ENCODE results near the gene UNC45A. TPM values are rescaled to one million over a fixed set of nuclear protein-coding genes. Genes with fewer than 3 reads are reported as not detected.

Gene UNC45A
- total RNA-seq, 1 donor from 2014 or later = 65.1 TPM

GRCh38 chr15:90913398-90913944 lies 21.6 kb upstream of the UNC45A start:
- no peak overlapping the region for H3K4me3 Mint-ChIP-seq (ENCODE audit: unreplicated experiment)
- H3K27me3 Mint-ChIP-seq (ENCODE audit: unreplicated experiment) = peaks cover 3% of the 10 kb centered on the region
- H3K9me3 Mint-ChIP-seq (ENCODE audit: unreplicated experiment) = peaks cover 13% of the 10 kb centered on the region
- peak overlapping the region; percentile 75 for H3K27ac Mint-ChIP-seq (ENCODE audit: unreplicated experiment)
- DNase-seq = no peak
- H3K36me3 Mint-ChIP-seq (ENCODE audit: unreplicated experiment) = peaks cover 4% of the 10 kb centered on the region
- no peak for TF ChIP-seq CTCF (IDR thresholded peaks at IDR 0.05; ENCODE audit: partially characterized antibody, unreplicated experiment)
- H3K4me1 Mint-ChIP-seq (ENCODE audit: low read depth, unreplicated experiment) = peaks cover 27% of the 10 kb centered on the region

GRCh38 chr15:90914305-90915080 lies 20.6 kb upstream of the UNC45A start:
- H3K27me3 Mint-ChIP-seq (ENCODE audit: unreplicated experiment) = peaks cover 3% of the 10 kb centered on the region
- H3K4me3 Mint-ChIP-seq (ENCODE audit: unreplicated experiment) = peak overlapping the region; percentile 53
- H3K4me1 Mint-ChIP-seq (ENCODE audit: low read depth, unreplicated experiment) = peaks cover 27% of the 10 kb centered on the region
- peaks cover 13% of the 10 kb centered on the region for H3K9me3 Mint-ChIP-seq (ENCODE audit: unreplicated experiment)
- no peak for DNase-seq
- TF ChIP-seq CTCF (IDR thresholded peaks at IDR 0.05; ENCODE audit: partially characterized antibody, unreplicated experiment) = no peak
- H3K36me3 Mint-ChIP-seq (ENCODE audit: unreplicated experiment) = peaks cover 5% of the 10 kb centered on the region
- peak overlapping the region; percentile 89 for H3K27ac Mint-ChIP-seq (ENCODE audit: unreplicated experiment)

- DNase-seq = peak; percentile 44
- Mint-ChIP-seq H3K9me3 (ENCODE audit: unreplicated experiment) (peaks cover 16% of the 10 kb centered on the region), H3K4me3 (ENCODE audit: unreplicated experiment) (peak overlapping the region; percentile 53), H3K27ac (ENCODE audit: unreplicated experiment) (peak overlapping the region; percentile 89), H3K27me3 (ENCODE audit: unreplicated experiment) (peaks cover 7% of the 10 kb centered on the region), H3K36me3 (ENCODE audit: unreplicated experiment) (peaks cover 5% of the 10 kb centered on the region), H3K4me1 (ENCODE audit: low read depth, unreplicated experiment) (peaks cover 27% of the 10 kb centered on the region)
- no peak for TF ChIP-seq CTCF (IDR thresholded peaks at IDR 0.05; ENCODE audit: partially characterized antibody, unreplicated experiment)
These were observed 19.8 kb upstream of the UNC45A start for GRCh38 chr15:90915216-90915807.

GRCh38 chr15:90915808-90916440 lies 19.2 kb upstream of the UNC45A start:
- TF ChIP-seq CTCF (IDR thresholded peaks at IDR 0.05; ENCODE audit: partially characterized antibody, unreplicated experiment) = no peak
- H3K27ac Mint-ChIP-seq (ENCODE audit: unreplicated experiment) = peak overlapping the region; percentile 89
- no peak for DNase-seq
- peak overlapping the region; percentile 53 for H3K4me3 Mint-ChIP-seq (ENCODE audit: unreplicated experiment)
- H3K4me1 Mint-ChIP-seq (ENCODE audit: low read depth, unreplicated experiment) = peaks cover 27% of the 10 kb centered on the region
- peaks cover 5% of the 10 kb centered on the region for H3K36me3 Mint-ChIP-seq (ENCODE audit: unreplicated experiment)
- peaks cover 16% of the 10 kb centered on the region for H3K9me3 Mint-ChIP-seq (ENCODE audit: unreplicated experiment)
- peaks cover 7% of the 10 kb centered on the region for H3K27me3 Mint-ChIP-seq (ENCODE audit: unreplicated experiment)
